CD14-positive monocyte (primary cell): Measurements from ENCODE around the gene LCE2C. TPM values are rescaled to one million over a fixed set of nuclear protein-coding genes. Genes with fewer than 3 reads are reported as not detected.
A peak's percentile ranks its signal among the peaks of the same experiment; 100 is the strongest.

Experiments
- DNase-seq, 3 donors: peaks; one replicate each; pipeline ENCODE4 v3.0.0-alpha.2; 2011 to 2022
- H2AFZ ChIP-seq: 2 replicates; pipeline ENCODE4 v1.6.0; 2012; ENCODE audit warnings: mild to moderate bottlenecking, low read depth, low read length, inconsistent platforms; ENCODE audit not compliant: insufficient read depth, poor library complexity, severe bottlenecking
- H3K27ac ChIP-seq, 2 donors: 1 replicate in 1 of 2; 2 replicates in 1 of 2; pipeline ENCODE4 v1.5.1; 2012 to 2013; ENCODE audit warnings: low read length in 2 of 2, control low read depth in 1 of 2, inconsistent platforms in 1 of 2, low read depth in 1 of 2, mild to moderate bottlenecking in 1 of 2
- H3K27me3 ChIP-seq, 2 donors: one replicate each; pipeline versions ENCODE4 v1.6.0 to v1.6.1; 2011 to 2013; ENCODE audit warnings: low read length in 2 of 2; ENCODE audit not compliant: control insufficient read depth in 2 of 2, insufficient read depth in 2 of 2
- H3K36me3 ChIP-seq, 2 donors: replicated peaks in 1 of 2; 1 replicate in 1 of 2; 2 replicates in 1 of 2; pipeline versions ENCODE4 v1.5.1 to v1.6.1; 2012 to 2013; ENCODE audit warnings: low read length in 2 of 2, control low read depth in 1 of 2, inconsistent platforms in 1 of 2, mild to moderate bottlenecking in 1 of 2; ENCODE audit not compliant: insufficient read depth in 2 of 2, control insufficient read depth in 1 of 2
- H3K4me1 ChIP-seq, 2 donors: 1 replicate in 1 of 2; 2 replicates in 1 of 2; pipeline versions ENCODE4 v1.5.1 to v1.6.1; 2012 to 2013; ENCODE audit warnings: low read length in 2 of 2, control low read depth in 1 of 2, inconsistent platforms in 1 of 2, mild to moderate bottlenecking in 1 of 2, moderate library complexity in 1 of 2; ENCODE audit not compliant: insufficient read depth in 2 of 2, control insufficient read depth in 1 of 2
- H3K4me2 ChIP-seq: replicated peaks from 2 replicates; pipeline ENCODE3; 2012; ENCODE audit warnings: low read length, moderate library complexity, mild to moderate bottlenecking; ENCODE audit not compliant: poor library complexity, severe bottlenecking; ENCODE audit errors: extremely low read depth
- H3K4me3 ChIP-seq, 3 experiments: fragments of 200-600 bp in 1 of 3; sonication (generic) in 1 of 3; replicated peaks in 1 of 3; 1 replicate in 2 of 3; 2 replicates in 1 of 3; pipeline ENCODE4 v1.5.1; 2011 to 2013; ENCODE audit warnings: low read length in 3 of 3, mild to moderate bottlenecking in 3 of 3, control low read depth in 2 of 3, low read depth in 2 of 3, inconsistent platforms in 1 of 3, moderate library complexity in 1 of 3
- H3K79me2 ChIP-seq: 2 replicates; pipeline ENCODE4 v1.6.0; 2012; ENCODE audit warnings: mild to moderate bottlenecking, control low read depth, inconsistent platforms, low read length, moderate library complexity; ENCODE audit not compliant: insufficient read depth
- H3K9ac ChIP-seq: 2 replicates; pipeline ENCODE4 v1.6.0; 2017; ENCODE audit warnings: low read length, mild to moderate bottlenecking; ENCODE audit not compliant: insufficient read depth, poor library complexity, severe bottlenecking
- H3K9me3 ChIP-seq, 2 donors: replicated peaks in 1 of 2; 1 replicate in 1 of 2; 2 replicates in 1 of 2; pipeline versions ENCODE4 v1.5.1 to v1.6.1; 2012 to 2013; ENCODE audit warnings: low read length in 2 of 2, control low read depth in 1 of 2; ENCODE audit not compliant: control insufficient read depth in 1 of 2, insufficient read depth in 1 of 2
- H4K20me1 ChIP-seq: 2 replicates; pipeline ENCODE4 v1.6.0; 2012; ENCODE audit warnings: mild to moderate bottlenecking, low read length, control low read depth, moderate library complexity; ENCODE audit not compliant: insufficient read depth
- H3K27ac Mint-ChIP-seq, 7 donors: one replicate each; pipeline ENCODE4 v1.8.0; 2020; ENCODE audit warnings: mild to moderate bottlenecking in 7 of 7, mixed read lengths in 7 of 7, moderate library complexity in 6 of 7, inconsistent platforms in 2 of 7
- H3K27me3 Mint-ChIP-seq, 3 donors: one replicate each; pipeline ENCODE4 v1.8.0; 2021 to 2022; ENCODE audit warnings: low read depth in 3 of 3, mild to moderate bottlenecking in 3 of 3, mixed read lengths in 3 of 3, moderate library complexity in 3 of 3, inconsistent platforms in 1 of 3
- H3K36me3 Mint-ChIP-seq, 2 donors: one replicate each; pipeline ENCODE4 v1.8.0; 2020; ENCODE audit warnings: mixed read lengths in 2 of 2, inconsistent platforms in 1 of 2, mild to moderate bottlenecking in 1 of 2
- H3K4me1 Mint-ChIP-seq: one replicate; pipeline ENCODE4 v1.8.0; 2020; ENCODE audit warnings: mild to moderate bottlenecking, mixed read lengths
- H3K4me3 Mint-ChIP-seq, 2 donors: one replicate each; pipeline ENCODE4 v1.8.0; 2020; ENCODE audit warnings: mild to moderate bottlenecking in 2 of 2, mixed read lengths in 2 of 2, moderate library complexity in 1 of 2
- H3K9me3 Mint-ChIP-seq, 7 donors: one replicate each; pipeline ENCODE4 v1.8.0; 2020 to 2022; ENCODE audit warnings: mixed read lengths in 7 of 7, mild to moderate bottlenecking in 6 of 7, moderate library complexity in 6 of 7, inconsistent platforms in 2 of 7
- WGBS: methylation state at CpG from one replicate; pipeline ENCODE4 v1.1.5; 2013; ENCODE audit warnings: missing lambda C conversion rate; ENCODE audit not compliant: insufficient coverage; 5-methylcytosine and 5-hydroxymethylcytosine counted together
- intact Hi-C, 2 donors: fragments of 100-400 bp; cut with micrococcal nuclease; formaldehyde crosslinking; loops; one replicate each; pipeline versions ENCODE4 v1.15.0 to v1.15.1; 2023
- polyA plus RNA-seq, 3 donors: library from polyadenylated mRNA; depleted of rRNA in 1 of 3; unstranded in 2 of 3; stranded (reverse) in 1 of 3; fragments of 300-500 nt in 2 of 3; fragments of >200 nt in 1 of 3; fragmentation: Illumina TruSeq in 2 of 3; gene quantifications; 1 replicate in 2 of 3; 2 replicates in 1 of 3; pipeline ENCODE4 v1.2.3, GENCODE V29; 2012 to 2021
- TF ChIP-seq, protein P1 (sequence below): fragments of 200-600 bp; IDR thresholded peaks from one replicate; pipeline ENCODE4 v1.8.0; 2022; ENCODE audit warnings: antibody characterized with exemption, mild to moderate bottlenecking

Gene LCE2C
- polyA plus RNA-seq, 3 donors = not detected

DNA sequence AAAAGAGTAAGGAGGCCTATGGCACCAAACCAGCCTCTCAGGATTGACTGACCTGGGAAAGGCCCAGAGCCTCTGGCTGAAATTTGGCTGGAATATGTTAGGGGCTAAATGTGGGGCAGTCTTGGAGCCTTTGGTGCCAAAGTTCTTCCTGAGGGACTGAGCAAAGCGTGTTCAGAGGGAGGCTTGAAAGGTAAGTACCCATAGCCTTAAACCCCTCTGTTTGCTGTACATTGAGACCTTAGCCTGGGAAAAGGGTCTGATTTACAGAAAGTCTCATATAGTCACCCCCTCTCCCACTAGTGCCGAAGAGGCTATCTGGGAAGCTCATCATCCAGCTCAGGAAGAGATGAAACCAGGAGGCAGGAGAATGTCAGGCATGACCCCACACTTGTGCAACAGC, 32.8 kb downstream of the LCE2C start, which contains the start of gene LCE4A:
Gene LCE4A, plus strand, starts transcription at position 301 of the 400 bp plus-strand sequence. CDS start 916 bp downstream, outside the sequence.
- H3K4me3 ChIP-seq = no peak within 1 kb of the TSS
- peaks cover 0 to 8% (median 5%) of the 10 kb centered on the region in 7 donors for H3K9me3 Mint-ChIP-seq
- TF ChIP-seq, protein P1, sequence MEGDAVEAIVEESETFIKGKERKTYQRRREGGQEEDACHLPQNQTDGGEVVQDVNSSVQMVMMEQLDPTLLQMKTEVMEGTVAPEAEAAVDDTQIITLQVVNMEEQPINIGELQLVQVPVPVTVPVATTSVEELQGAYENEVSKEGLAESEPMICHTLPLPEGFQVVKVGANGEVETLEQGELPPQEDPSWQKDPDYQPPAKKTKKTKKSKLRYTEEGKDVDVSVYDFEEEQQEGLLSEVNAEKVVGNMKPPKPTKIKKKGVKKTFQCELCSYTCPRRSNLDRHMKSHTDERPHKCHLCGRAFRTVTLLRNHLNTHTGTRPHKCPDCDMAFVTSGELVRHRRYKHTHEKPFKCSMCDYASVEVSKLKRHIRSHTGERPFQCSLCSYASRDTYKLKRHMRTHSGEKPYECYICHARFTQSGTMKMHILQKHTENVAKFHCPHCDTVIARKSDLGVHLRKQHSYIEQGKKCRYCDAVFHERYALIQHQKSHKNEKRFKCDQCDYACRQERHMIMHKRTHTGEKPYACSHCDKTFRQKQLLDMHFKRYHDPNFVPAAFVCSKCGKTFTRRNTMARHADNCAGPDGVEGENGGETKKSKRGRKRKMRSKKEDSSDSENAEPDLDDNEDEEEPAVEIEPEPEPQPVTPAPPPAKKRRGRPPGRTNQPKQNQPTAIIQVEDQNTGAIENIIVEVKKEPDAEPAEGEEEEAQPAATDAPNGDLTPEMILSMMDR = no peak
- no peak for DNase-seq
- peaks cover 2 to 10% (median 6%) of the 10 kb centered on the region in 3 donors for H3K27me3 Mint-ChIP-seq
- H3K4me3 Mint-ChIP-seq = no peak within 1 kb of the TSS
- H4K20me1 ChIP-seq = no peaks in the 10 kb centered on the region
- H3K27ac Mint-ChIP-seq = peak within 1 kb of the TSS in 1 of 7 donors; percentile 55
- intact Hi-C loops = no loop called here
- no peak within 1 kb of the TSS for H3K9ac ChIP-seq
- H3K36me3 Mint-ChIP-seq = no peaks in the 10 kb centered on the region
- H3K4me2 ChIP-seq = no peak within 1 kb of the TSS
- no peak within 1 kb of the TSS for H2AFZ ChIP-seq
- H3K79me2 ChIP-seq = no peaks in the 10 kb centered on the region
- H3K27me3 ChIP-seq = no peaks in the 10 kb centered on the region
- no peaks in the 10 kb centered on the region for H3K4me1 Mint-ChIP-seq
- no peaks in the 10 kb centered on the region for H3K36me3 ChIP-seq
- H3K9me3 ChIP-seq = no peaks in the 10 kb centered on the region
- no peak within 1 kb of the TSS for H3K27ac ChIP-seq
- no peaks in the 10 kb centered on the region for H3K4me1 ChIP-seq
- WGBS = 91% methylated on average over 1 of the region's 2 CpGs

- Mint-ChIP-seq H3K9me3 (peaks cover 2 to 7% (median 4%) of the 10 kb centered on the region in 7 donors), H3K27me3 (peaks cover 3 to 6% (median 4%) of the 10 kb centered on the region in 3 donors), H3K4me3 (no peak overlapping the region), H3K27ac (no peak overlapping the region), H3K36me3 (no peaks in the 10 kb centered on the region), H3K4me1 (no peaks in the 10 kb centered on the region)
- intact Hi-C loops = no loop called here
- no peaks in the 10 kb centered on the region for H4K20me1 ChIP-seq
- H2AFZ ChIP-seq = no peak overlapping the region
- TF ChIP-seq, protein P1 = no peak
- H3K9ac ChIP-seq = no peak overlapping the region
- H3K79me2 ChIP-seq = no peaks in the 10 kb centered on the region
- no peaks in the 10 kb centered on the region for H3K27me3 ChIP-seq
- no peak overlapping the region for H3K4me2 ChIP-seq
- no peaks in the 10 kb centered on the region for H3K4me1 ChIP-seq
- H3K9me3 ChIP-seq = peaks cover 0 to 3% of the 10 kb centered on the region in 2 donors
- no peak overlapping the region for H3K27ac ChIP-seq
- DNase-seq = no peak
- no peaks in the 10 kb centered on the region for H3K36me3 ChIP-seq
- H3K4me3 ChIP-seq = no peak overlapping the region
These were observed 43.2 kb downstream of the LCE2C start for GRCh38 chr1:152718238-152718637.
